Activated CD4-positive, alpha-beta T cell treated with anti-CD3 and anti-CD28 coated beads, Interleukin-2, amount 50 U/mL, for 1 hour (primary cell): ENCODE measurements around the gene SLC24A3.

Experiments
- DNase-seq: peaks from one replicate; pipeline ENCODE4 v3.0.0-alpha.2; 2020

SLC24A3 gene

DNA sequence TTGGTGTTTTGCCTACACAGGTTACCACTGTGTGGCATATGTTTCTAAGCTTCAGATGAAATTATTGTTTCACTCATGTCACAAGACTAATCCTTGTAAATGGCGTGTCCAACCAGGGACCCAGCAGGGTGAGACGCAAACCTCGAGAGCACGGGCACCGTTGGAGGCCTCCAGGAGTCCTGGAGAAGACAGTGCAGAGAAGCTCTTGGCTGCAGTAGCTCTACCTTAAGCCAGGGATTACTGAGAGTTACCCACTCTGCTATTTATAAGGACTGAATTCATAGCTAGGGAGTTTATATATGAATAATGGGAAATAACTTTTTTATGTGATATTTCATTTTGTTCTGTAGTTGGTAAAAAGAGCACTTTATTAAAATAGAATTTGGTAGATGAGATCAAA is 137.4 kb downstream of the SLC24A3 start:
- DNase-seq = no peak

DNA sequence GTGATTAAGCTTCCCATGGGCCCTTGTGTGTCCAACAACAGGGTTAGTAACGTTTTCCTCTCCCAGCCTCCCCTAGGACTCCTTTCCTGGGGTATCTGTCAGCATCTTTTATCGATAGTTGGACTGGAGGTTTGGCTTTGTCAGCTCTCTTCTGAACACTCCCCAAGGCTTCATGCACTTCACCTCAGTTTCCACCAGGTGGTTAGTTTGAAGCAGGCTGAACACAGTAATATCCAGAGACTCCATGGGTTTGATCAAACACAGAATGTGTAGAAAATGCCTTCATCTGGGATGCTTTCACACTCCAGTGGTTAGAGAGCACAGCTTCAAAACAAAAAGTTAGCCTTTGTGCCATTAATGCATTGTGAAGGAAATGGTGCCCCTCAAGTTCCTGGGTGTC is 139.1 kb downstream of the SLC24A3 start:
- no peak for DNase-seq

DNA sequence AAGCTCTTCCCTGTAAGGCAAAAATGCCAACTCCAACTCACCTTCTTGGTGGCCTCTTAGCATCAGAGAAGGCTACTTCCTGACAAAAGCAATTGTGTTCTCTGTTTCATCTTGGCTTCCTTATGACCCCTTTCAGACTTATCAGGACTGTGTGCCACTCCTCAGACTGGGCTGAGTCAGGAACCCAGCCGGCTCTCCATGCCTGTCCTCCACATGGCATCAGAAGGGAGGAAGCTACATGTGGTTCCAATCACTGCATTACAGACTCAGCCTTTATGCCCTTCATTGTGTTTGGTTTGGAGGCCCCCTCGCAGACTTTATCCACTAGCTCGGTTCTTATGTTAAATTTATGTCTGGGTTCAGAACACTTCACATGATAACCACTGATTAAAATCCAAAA is 142.5 kb downstream of the SLC24A3 start:
- DNase-seq = no peak

DNA sequence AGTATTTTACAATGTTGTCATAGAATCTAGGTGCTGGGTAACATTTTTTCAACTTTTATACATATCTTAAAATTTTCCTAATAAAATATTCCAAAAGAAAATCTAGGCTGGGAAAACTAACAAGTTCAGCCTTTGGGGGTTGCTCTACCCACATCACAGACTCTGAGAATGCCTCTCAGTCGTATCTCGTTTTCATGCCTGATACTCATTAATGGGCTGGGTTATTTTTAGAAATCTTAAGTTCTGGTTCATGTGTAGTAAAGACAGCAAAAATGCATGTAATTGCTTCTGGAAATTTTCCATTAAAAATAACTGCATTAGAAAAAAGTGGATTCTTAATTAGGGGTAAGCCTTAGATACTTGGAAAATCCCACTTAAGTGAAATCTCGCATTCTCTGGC is 149.3 kb downstream of the SLC24A3 start:
- DNase-seq = no peak

DNA sequence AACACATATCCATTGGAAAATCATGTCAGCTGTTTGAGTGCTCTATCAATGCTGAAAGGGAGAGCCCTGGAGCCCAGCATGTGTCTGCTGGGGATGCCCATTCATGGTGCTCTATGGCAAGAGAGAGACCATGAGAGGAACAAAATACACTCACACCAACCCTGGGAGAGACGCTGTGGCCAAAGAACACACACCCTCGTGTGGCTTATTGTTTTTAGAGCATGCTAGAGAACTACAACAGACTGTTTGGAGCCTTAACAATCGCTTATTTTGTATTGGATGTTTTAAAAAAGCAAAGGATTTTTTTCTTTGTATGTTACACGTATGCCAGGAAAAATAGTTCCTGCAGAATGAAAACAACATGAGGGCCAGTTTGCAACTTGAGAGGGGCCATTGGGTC is 151.0 kb downstream of the SLC24A3 start:
- no peak for DNase-seq

DNA sequence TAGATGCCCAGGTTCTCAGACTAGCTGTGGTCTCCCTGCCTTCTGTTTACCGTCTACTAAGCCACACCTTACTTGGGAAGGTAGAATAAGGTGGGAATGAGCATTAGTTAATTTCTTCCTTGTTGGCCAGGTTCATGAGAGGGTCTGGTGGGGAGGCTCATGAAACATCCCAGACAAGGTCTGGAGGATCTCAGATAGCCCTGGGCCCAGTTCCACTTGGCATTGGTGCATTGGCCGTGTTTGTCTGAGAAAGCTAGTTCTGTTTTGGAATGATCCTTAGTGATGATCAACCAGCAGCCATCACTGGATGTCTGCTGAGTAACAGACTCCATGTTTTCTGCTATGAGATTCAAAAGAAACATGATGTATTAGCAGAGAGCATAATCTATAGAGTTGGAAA is 155.1 kb downstream of the SLC24A3 start:
- no peak for DNase-seq

DNA sequence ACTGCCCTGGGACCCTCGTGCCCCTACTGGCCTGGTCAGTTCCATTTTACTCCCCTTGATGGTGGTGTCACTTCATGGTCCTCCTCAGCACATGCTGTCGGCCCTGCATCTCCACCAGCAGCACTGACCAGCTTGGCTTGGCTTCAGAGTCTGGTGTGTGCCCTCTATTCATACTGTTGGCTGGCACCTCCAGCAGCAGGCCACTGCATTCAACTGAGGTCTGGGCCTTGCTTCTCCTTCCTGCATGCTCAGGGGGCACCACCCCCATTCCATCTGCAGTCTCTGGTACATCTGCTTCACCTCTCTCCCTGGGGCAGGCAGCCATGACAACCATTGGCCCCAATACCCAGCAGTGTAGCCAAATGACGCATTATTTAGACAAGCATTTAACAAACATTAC is 155.9 kb downstream of the SLC24A3 start:
- no peak for DNase-seq

DNA sequence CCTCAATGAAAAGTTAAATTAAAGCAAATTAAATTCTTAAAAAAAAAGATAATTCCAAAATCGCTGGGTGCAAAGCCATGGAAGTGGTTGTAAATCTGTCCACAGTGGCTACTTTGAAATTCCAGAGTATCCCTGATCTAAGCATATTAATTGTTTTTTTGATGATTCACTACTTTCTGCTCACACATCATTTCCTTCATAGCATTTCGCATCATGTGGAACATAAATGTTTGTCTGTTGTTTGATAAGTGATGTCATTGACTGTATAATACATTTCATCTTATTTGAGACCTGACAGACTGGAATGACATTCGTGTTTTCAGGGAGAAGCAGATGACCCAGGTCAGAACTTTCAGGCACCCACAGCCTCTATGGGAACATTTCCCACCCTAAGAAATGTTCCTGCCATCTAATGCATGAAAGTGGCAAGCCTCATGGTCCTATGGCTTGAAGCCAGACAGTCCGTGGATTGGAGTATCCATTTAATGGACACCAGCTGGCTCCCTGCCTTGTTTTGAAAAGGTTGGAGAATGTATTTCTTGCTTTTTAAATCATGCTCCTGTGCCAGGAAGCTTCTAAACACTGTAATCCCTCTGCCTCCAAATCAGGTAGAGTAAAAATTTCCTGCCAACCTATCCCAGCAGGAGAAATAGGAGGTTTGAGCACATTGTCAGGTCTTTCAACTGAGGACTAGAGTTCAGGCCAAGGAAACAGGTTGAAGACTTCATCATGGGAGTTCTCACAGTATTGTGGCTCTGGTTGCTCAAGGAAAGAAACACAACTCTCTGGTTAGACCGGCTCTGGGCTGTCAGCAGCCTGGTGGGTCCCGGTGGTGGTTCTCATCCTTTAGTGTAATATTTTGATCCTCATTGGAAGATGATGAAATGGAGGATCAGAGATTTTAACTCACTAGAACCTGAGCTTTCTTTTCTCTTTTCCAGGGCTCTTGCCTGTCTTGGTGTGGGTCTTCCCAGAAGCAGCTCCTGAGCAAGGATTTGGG is 157.9 kb downstream of the SLC24A3 start:
- no peak for DNase-seq

DNA sequence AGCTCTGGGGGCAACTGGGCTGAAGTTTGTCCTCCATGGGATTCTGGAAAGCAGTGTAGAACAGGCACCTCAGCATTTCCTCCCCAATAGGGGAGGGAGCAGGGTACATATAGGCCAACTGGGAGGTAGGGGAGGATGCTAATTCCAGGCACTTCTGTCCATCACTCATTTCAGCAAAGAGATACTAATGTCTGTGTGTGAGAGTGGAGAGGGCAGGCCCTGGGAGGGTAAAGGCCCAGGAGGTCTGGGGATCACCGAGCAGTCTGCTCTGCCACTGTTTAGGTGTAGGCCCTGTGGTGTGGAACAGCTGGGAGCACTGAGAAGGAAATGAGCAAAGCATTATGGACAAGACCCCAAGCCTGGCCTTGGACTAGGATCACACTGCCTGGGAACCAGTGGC is 158.7 kb downstream of the SLC24A3 start:
- no peak for DNase-seq

DNA sequence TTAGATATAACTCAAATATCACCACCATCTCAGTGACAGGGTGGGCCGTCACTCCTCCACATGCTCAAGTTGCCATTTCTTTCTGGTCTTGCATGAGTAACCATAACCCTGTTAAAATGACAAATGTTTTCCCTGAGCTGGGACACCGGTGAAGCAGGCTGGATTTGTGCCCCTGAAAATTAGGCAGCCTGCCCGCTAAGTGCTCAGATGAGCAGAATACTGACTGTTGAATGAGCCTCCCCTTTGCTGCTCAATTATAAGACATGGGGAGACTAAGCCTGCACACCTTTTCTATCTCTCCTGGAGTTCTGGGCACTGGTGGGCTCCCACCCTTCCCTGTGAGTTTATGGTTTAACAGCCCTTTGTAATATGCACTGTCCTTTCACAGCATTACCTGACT is 161.8 kb downstream of the SLC24A3 start:
- DNase-seq = no peak

DNA sequence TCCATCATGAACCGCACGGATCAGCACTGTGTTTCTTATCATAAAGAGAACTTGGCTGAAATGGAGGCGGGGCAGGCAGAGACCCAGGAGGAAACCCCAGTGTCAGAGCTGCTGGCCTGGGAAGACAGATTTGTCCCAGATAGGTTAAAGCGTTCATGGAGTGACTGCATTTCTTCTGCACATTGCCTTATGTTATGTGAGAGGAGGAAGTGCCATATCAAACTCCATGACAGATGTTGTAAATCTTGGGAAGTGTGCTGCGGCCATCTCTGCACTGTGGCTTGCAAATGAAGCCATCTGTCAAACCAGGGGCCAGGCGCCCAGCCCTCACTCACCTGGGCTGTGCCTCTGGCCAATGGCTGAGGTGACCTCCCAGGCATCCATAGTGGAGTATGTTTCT is 163.0 kb downstream of the SLC24A3 start:
- DNase-seq = no peak

DNA sequence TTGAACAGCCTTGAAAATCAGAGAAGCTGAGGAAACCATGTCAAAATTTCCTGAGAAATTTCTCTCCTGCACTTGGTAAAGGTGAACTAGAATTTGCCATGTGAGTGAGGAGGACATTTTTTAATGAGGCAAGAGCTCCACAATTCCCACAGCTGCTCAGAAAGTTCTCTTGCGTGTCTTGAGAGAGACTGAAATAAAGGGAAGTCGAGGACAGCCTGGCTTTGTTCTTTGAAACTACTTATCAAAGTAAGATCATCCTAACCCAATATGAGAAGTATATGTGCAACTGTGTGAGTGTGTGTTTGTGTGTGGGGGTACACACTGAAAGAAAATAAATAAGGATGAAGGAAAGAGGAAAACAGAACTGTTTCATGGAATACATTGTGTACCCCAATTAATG is 163.4 kb downstream of the SLC24A3 start:
- DNase-seq = no peak

DNA sequence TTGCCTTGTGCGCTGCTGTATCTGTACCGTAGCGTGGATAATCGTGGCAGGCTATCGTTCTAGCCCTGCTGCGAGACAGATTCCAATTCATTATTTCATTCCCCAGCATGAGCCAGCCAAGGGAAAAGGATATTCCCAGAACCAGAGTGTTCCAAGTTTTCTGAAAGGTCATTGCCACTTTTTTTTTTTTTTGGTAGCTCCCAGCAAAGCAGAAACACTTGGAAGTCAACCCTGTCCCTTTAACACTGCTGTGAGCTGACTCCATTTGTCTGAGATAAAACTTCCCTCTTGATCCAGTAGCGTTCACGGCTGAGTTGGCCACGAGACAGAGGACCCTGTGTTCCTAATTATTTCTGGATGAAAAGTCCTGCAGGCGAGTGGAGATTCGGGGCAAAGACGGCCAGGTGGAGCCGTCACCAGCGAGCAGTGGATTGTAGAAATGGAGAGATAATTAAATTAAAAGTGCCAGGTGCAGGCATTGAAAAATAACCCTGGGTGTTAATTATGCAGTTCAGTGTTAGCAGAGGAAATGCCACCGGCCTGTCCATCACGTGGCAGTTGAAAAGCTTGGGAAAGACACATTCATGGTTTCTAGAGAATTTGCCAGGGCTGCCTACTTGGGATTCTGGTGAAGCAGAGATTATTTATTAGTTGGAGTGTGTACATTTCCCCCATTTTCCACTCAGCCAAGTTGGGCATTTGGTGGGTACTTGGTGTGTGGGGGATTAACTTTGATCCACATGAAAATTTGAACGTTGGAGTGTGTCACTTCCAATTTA is 164.2 kb downstream of the SLC24A3 start:
- no peak for DNase-seq

DNA sequence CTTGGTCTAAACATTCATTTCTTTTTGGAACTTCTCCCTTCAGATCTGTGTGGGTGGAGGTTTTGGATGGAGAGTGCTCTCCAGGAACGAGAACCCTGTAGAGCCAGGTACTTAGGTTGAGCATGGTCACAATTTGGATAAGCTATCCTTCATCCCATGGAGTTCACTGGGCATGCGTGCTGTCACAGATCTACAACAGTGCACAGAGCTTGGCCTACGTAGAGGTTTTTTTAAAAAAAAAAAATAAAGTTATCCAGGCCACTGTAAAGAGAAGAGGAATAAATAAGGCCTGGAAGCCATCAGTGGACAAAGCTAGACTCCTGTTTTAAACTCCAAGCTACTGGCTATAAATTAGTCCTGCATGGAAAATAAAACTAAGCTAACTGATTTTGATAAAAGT is 165.6 kb downstream of the SLC24A3 start:
- no peak for DNase-seq

DNA sequence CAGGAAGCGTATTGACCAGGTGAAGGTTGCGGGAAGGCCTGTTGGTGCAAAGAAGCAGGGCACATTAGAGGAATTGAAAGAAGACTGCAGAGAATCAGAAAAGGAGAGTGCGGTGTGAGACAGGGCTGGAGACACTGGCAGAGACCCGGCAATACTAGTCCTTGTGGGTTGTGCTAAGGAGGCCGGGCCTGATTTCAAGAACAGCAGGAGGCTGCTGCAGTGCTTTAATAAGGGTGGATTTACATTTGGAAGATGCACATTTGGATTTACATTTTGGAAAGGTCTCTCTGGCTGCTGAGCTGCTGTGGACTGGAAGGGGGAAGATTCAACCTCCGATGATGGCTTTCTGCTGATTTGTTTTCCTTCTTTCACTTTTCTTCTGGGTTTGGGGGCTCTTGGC is 167.8 kb downstream of the SLC24A3 start:
- no peak for DNase-seq

DNA sequence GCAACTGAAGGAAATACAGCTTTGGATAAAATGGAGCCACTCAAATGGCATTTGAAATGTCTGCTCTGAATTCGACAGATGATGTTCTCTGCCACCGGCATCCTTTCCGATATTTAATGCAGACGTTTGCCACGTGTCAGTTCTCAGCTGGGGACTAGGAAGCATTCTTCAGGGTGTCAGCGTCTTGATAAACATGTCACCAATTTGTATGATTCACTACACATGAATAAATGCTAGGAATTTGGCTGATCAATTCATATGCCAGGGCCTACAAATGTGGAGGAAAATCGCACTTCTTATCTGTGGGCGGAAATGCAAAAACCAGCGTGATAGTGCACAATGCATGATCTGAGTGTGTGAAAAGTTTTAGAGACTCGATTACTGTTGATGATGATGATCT is 169.5 kb downstream of the SLC24A3 start:
- no peak for DNase-seq

DNA sequence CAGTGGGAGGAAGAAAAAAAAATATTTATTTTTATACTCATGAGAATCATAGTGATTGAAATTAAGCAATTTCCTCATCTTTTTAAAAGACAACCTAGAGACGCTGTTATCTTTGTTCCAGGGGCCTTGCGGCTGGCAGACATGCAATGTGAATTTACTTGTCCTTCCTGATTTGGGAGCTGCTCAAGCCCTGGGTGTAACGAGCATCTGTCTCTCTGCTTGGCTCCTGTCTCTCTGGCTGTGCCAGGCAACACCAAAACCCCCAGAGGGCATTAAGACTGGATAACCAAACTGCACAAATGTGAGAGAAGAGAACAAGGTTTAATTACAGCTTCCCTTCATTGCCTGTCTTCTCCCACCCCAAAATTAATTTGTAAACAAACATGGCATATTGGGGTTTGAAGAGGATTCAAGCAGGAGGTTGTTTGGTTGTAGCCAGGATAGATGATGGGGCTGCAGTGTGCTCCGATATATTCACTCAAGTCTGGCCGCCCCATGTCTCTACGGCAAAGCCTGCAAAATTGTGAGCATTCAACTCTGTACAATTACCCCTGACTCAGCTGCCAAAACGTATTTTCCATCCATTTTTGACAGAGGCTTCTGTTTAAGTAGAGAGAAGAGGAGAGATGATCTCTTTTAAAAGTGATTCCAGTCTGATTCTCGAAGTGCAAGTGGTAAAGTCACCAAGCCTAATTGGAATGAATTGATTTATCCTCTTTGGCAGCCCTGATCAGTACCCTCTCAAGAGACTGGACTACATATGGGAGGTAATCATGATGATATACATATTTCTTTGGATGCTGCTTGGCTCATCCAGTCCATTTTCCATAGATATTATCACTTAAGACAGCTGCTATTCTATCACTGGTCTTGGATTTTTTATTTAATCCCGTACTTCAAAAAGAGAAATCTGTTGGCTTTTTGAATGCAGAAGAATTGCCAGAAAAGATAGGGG is 170.2 kb downstream of the SLC24A3 start:
- DNase-seq = no peak

DNA sequence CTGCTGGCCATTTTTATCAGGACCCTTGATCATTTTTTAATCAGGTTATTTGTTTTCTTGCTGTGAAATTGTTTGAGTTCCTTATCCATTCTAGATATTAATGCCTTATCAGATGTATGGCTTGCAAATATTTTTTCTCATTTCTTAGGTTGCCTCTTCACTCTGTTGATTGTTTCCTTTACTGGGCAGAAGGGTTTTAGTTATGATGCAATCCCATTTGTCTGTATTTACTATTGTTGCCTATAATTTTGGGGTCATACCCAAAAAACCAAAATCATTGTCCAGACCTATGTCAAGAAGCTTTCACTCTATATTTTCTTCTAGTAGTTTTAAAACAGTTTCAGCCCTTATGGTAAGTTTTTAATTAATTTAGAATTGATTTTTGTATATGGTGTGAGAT is 172.5 kb downstream of the SLC24A3 start:
- no peak for DNase-seq

DNA sequence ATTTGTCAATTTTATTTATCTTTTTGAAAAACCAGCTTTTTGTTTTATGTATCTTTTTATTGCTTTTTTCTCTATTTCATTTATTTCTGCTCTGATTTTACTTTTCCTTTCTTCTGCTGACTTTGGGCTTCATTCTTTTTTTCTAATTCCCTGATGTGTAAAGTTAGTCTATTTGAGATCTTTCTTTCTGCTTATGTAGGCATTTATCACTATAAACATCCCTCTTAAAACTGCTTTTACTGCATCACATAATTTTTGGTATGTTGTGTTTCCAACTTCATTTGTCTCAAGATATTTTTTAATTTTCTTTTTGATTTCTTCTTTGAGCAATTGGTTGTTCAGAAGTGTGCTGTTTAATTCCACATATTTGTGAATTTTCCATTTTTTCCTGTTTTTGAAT is 174.8 kb downstream of the SLC24A3 start:
- no peak for DNase-seq

DNA sequence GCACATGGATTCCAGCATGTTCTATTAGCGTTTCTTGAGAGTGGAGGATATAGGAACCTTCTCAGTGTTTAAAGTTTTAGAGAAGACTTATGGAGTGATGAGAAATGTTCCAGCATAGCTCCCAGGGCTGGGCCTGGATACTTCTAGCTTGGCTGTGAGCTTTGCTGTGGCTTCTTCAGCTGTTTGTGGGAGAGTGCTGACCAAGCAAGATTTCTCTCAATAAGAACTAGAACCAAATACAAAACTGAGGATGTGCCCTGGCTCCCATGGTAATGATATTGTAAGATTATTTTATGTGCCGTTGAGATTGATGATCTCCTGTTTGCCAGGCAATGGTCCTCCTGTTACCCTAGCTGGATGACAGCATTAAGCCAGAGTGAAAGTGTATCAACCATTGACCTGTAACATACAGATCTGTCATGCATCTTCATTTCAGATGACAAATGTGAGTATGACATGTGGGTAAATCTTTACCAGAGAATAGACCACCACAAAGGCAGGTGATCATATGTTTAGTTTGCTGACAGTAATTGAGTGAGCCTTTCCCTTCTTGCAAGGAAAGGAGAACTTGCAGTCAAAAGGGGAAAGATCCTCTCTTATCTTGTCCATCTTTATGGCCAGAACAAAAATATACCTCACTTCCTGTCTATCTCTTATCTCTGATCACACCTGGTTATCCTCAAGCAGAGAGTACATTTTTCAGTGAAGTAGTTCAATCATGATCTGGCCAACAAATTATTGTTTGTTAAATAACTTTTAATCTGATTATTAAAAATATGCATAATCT is 180.1 kb downstream of the SLC24A3 start:
- no peak for DNase-seq

DNA sequence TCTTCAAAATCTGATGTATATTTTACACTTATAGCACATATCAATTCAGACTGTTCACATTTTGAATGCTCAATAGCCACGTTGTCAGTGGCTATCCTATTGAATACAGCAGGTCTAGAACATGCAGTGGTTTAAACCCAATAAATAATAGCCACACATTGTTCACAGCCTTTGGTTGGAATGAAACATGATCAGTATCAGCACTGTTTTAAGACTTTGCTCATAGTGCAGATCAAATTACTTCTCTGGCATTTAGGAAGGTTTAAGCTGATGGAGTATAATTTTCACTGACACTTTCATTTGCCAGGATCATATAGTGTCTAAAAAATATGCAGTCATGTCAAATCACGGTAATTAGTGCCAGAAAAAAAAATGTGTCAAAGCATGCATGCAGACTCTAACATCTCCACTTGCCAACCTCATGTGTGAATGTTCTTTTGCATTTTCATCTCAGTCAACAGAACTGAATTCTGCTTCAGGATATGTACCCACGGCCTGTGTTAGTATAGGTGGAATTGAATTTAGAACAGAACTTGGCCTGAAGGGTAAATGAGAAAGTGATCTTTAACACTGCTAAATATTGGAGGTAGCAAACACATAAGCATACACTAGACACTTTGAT is 184.1 kb downstream of the SLC24A3 start:
- no peak for DNase-seq

DNA sequence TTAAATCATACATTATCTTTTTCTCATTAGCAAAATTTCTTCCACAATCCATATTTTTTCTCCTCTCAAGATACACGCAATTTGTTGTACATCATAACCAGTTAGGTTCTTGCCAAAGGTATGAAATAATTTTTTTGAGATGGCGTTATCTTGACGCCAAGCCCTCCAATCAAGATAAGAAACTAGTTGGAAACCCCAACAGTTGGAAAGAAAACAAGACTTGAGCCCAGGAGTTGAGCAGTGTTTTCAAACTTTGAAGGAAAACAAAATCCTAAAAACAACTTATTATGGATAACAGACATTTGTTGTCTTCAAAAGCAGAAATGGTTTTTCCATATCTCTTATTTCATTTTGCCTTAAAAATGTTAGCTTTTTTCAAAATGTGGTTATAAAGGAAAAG is 184.8 kb downstream of the SLC24A3 start:
- no peak for DNase-seq
